ENCODE results near the gene SLU7. TPM values are rescaled to one million over a fixed set of nuclear protein-coding genes. Genes with fewer than 3 reads are reported as not detected.

The SLU7 gene
- total RNA-seq, 1 experiment from 2014 or later = 62.8 TPM

- BruUV-seq (replicated peaks) = no TSS peak
- Mint-ChIP-seq H3K27me3 (ENCODE audit: unreplicated experiment) (peaks cover 35% of the 10 kb centered on the region), H3K4me1 (ENCODE audit: low read depth, unreplicated experiment) (no peaks in the 10 kb centered on the region), H3K36me3 (ENCODE audit: insufficient read depth, unreplicated experiment) (no peaks in the 10 kb centered on the region), H3K27ac (ENCODE audit: unreplicated experiment) (no peak overlapping the region), H3K9me3 (ENCODE audit: low read depth, unreplicated experiment) (no peaks in the 10 kb centered on the region), H3K4me3 (ENCODE audit: low read depth, unreplicated experiment) (no peak overlapping the region)
- TF ChIP-seq CTCF (IDR thresholded peaks at IDR 0.05; ENCODE audit: unreplicated experiment) = no peak
- intact Hi-C loops (cut with micrococcal nuclease; ENCODE audit: unreplicated experiment) = no loop called here
- no peak for DNase-seq
- CTCF ChIA-PET = no interaction called here
Observed at GRCh38 chr5:160363660-160364395, 55.1 kb downstream of the SLU7 start.

GRCh38 chr5:160363211-160363610 lies 55.7 kb downstream of the SLU7 start:
- no peak for TF ChIP-seq CTCF (IDR thresholded peaks at IDR 0.05; ENCODE audit: unreplicated experiment)
- intact Hi-C loops (cut with micrococcal nuclease; ENCODE audit: unreplicated experiment) = no loop called here
- H3K36me3 Mint-ChIP-seq (ENCODE audit: insufficient read depth, unreplicated experiment) = no peaks in the 10 kb centered on the region
- BruUV-seq (replicated peaks) = no TSS peak
- no peak overlapping the region for H3K27ac Mint-ChIP-seq (ENCODE audit: unreplicated experiment)
- DNase-seq = no peak
- CTCF ChIA-PET = interaction anchor here (0.9 kb wide), 1 partner anchor 282 kb away, joined by 3 read pairs; no protein-coding TSS in a partner anchor
- no peaks in the 10 kb centered on the region for H3K4me1 Mint-ChIP-seq (ENCODE audit: low read depth, unreplicated experiment)
- no peaks in the 10 kb centered on the region for H3K9me3 Mint-ChIP-seq (ENCODE audit: low read depth, unreplicated experiment)
- peaks cover 30% of the 10 kb centered on the region for H3K27me3 Mint-ChIP-seq (ENCODE audit: unreplicated experiment)
- no peak overlapping the region for H3K4me3 Mint-ChIP-seq (ENCODE audit: low read depth, unreplicated experiment)

- no peak for DNase-seq
- TF ChIP-seq CTCF (IDR thresholded peaks at IDR 0.05; ENCODE audit: unreplicated experiment) = no peak
- BruUV-seq (replicated peaks) = no TSS peak
- Mint-ChIP-seq H3K36me3 (ENCODE audit: insufficient read depth, unreplicated experiment) (no peaks in the 10 kb centered on the region), H3K4me1 (ENCODE audit: low read depth, unreplicated experiment) (no peaks in the 10 kb centered on the region), H3K27ac (ENCODE audit: unreplicated experiment) (no peak overlapping the region), H3K27me3 (ENCODE audit: unreplicated experiment) (peaks cover 20% of the 10 kb centered on the region), H3K4me3 (ENCODE audit: low read depth, unreplicated experiment) (no peak overlapping the region), H3K9me3 (ENCODE audit: low read depth, unreplicated experiment) (no peaks in the 10 kb centered on the region)
- intact Hi-C loops (cut with micrococcal nuclease; ENCODE audit: unreplicated experiment) = no loop called here
- CTCF ChIA-PET = no interaction called here
Observed at GRCh38 chr5:160361624-160362228, 57.2 kb downstream of the SLU7 start.

GRCh38 chr5:160360310-160360709 lies 58.6 kb downstream of the SLU7 start:
- no peak overlapping the region for H3K4me3 Mint-ChIP-seq (ENCODE audit: low read depth, unreplicated experiment)
- H3K27me3 Mint-ChIP-seq (ENCODE audit: unreplicated experiment) = peaks cover 20% of the 10 kb centered on the region
- no peak overlapping the region for H3K27ac Mint-ChIP-seq (ENCODE audit: unreplicated experiment)
- no peaks in the 10 kb centered on the region for H3K36me3 Mint-ChIP-seq (ENCODE audit: insufficient read depth, unreplicated experiment)
- no peaks in the 10 kb centered on the region for H3K4me1 Mint-ChIP-seq (ENCODE audit: low read depth, unreplicated experiment)
- intact Hi-C loops (cut with micrococcal nuclease; ENCODE audit: unreplicated experiment) = no loop called here
- H3K9me3 Mint-ChIP-seq (ENCODE audit: low read depth, unreplicated experiment) = no peaks in the 10 kb centered on the region
- no TSS peak for BruUV-seq (replicated peaks)
- CTCF ChIA-PET = interaction anchor here (0.7 to 0.8 kb wide), 3 partner anchors 10 to 173 kb away, joined by 3 to 4 read pairs (median 4); partner anchors contain the start of gene C1QTNF2
- no peak for TF ChIP-seq CTCF (IDR thresholded peaks at IDR 0.05; ENCODE audit: unreplicated experiment)
- DNase-seq = no peak

All from Calu3 (cell line).